Measurements from ENCODE around the gene THSD8.

THSD8 gene

DNA sequence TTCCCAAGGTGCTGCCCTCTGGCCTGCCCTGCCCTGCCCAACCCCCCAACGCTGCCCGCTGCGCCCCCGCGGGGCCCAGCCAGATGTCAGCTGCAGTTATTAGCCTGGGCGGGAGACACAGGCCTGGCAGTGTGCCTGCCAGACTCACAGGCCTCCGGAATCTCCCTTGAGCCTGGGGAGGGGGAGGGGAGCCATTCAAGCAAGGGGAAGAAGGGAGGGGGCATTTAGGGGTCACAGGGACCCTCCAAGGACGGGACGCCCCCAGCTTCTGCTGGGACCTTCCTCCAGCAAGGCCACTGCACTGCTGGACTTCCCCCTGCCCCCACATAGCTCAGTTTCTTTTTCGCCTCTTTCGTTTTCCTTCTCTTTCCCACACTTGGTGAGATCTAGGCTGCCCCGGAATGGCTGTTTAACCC, 13.2 kb upstream of the THSD8 start (continued):
- TF ChIP-seq, protein P1, sequence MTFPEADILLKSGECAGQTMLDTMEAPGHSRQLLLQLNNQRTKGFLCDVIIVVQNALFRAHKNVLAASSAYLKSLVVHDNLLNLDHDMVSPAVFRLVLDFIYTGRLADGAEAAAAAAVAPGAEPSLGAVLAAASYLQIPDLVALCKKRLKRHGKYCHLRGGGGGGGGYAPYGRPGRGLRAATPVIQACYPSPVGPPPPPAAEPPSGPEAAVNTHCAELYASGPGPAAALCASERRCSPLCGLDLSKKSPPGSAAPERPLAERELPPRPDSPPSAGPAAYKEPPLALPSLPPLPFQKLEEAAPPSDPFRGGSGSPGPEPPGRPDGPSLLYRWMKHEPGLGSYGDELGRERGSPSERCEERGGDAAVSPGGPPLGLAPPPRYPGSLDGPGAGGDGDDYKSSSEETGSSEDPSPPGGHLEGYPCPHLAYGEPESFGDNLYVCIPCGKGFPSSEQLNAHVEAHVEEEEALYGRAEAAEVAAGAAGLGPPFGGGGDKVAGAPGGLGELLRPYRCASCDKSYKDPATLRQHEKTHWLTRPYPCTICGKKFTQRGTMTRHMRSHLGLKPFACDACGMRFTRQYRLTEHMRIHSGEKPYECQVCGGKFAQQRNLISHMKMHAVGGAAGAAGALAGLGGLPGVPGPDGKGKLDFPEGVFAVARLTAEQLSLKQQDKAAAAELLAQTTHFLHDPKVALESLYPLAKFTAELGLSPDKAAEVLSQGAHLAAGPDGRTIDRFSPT (tag by site-specific recombination; IDR thresholded peaks at IDR 0.05): peak; percentile 76
- TF ChIP-seq ZNF391 (tag by site-specific recombination; IDR thresholded peaks at IDR 0.05; ENCODE audit: borderline replicate concordance, low read depth): peak; percentile 49; the same call in 1 of the 2 replicates
- no peak for TF ChIP-seq ZNF768 (tag by site-specific recombination; IDR thresholded peaks at IDR 0.05)
- TF ChIP-seq, protein P2, sequence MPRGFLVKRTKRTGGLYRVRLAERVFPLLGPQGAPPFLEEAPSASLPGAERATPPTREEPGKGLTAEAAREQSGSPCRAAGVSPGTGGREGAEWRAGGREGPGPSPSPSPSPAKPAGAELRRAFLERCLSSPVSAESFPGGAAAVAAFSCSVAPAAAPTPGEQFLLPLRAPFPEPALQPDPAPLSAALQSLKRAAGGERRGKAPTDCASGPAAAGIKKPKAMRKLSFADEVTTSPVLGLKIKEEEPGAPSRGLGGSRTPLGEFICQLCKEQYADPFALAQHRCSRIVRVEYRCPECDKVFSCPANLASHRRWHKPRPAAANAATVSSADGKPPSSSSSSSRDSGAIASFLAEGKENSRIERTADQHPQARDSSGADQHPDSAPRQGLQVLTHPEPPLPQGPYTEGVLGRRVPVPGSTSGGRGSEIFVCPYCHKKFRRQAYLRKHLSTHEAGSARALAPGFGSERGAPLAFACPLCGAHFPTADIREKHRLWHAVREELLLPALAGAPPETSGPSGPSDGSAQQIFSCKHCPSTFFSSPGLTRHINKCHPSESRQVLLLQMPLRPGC (tag by site-specific recombination; IDR thresholded peaks at IDR 0.05): 0 out of 2 replicates have a peak, but pooled peaks have one; percentile 23
- no peak for TF ChIP-seq MZF1 (tag by site-specific recombination; IDR thresholded peaks at IDR 0.05; ENCODE audit: borderline replicate concordance)
- peak; percentile 98 for TF ChIP-seq ZBTB48 (tag by site-specific recombination; IDR thresholded peaks at IDR 0.05)
- TF ChIP-seq, protein P3, sequence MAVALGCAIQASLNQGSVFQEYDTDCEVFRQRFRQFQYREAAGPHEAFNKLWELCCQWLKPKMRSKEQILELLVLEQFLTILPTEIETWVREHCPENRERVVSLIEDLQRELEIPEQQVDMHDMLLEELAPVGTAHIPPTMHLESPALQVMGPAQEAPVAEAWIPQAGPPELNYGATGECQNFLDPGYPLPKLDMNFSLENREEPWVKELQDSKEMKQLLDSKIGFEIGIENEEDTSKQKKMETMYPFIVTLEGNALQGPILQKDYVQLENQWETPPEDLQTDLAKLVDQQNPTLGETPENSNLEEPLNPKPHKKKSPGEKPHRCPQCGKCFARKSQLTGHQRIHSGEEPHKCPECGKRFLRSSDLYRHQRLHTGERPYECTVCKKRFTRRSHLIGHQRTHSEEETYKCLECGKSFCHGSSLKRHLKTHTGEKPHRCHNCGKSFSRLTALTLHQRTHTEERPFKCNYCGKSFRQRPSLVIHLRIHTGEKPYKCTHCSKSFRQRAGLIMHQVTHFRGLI (tag by site-specific recombination; IDR thresholded peaks at IDR 0.05): peak; percentile 67; the same call in 1 of the 2 replicates
- TF ChIP-seq ZNF660 (tag by site-specific recombination; IDR thresholded peaks at IDR 0.05): no peak
- TF ChIP-seq ZNF2 (tag by site-specific recombination; IDR thresholded peaks at IDR 0.05): no peak
- no peak for TF ChIP-seq ZNF626 (tag by site-specific recombination; IDR thresholded peaks at IDR 0.05)
- TF ChIP-seq, protein P4, sequence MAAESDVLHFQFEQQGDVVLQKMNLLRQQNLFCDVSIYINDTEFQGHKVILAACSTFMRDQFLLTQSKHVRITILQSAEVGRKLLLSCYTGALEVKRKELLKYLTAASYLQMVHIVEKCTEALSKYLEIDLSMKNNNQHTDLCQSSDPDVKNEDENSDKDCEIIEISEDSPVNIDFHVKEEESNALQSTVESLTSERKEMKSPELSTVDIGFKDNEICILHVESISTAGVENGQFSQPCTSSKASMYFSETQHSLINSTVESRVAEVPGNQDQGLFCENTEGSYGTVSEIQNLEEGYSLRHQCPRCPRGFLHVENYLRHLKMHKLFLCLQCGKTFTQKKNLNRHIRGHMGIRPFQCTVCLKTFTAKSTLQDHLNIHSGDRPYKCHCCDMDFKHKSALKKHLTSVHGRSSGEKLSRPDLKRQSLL (tag by site-specific recombination; IDR thresholded peaks at IDR 0.05): peak; percentile 92
- TF ChIP-seq KLF1 (tag by site-specific recombination; IDR thresholded peaks at IDR 0.05): peak; percentile 67
- 0 out of 2 replicates have a peak, but pooled peaks have one; percentile 9 for TF ChIP-seq SP3 (tag by site-specific recombination; IDR thresholded peaks at IDR 0.05)
- no peak for TF ChIP-seq ZNF837 (tag by site-specific recombination; IDR thresholded peaks at IDR 0.05)

DNA sequence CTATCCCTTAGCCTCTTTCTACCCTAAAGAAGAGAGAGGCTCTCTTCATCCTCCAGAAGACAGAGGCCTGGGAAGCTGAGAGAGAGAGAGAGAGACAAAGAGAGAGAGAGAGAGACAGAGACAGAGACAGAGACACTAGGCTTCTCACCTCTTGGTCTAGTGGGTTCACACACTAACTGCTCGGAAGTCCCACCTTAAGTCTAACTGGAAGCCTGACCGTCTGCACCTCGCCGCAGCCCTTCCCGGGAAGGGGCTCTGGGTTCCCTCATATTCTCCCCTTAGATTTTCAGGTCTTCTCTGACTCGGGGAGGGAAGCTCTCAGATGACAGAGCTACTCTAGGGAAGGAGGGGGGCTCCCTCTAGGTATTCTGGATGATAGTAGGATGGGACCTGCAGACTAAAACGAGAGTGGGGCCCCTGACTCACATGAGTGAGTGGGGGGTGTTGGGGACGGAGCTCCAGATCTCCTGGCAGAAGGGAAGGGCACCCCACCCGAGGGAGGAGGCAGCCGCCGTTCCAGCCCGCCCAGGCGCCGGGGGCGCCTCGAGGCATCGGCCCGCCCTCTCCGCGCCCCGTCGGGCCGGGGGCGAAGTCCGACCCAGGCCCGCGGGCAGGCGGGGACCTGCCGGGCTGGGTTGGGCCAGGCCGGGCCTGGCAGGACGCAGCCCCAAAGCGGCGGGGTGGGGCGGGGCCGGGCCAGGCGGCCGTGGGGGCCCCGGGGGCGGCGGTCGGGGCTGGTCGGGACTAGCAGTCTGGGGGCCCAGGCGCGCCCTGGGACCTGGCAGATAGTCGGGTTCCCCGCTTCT, 12.6 kb upstream of the THSD8 start:
- H3K27ac ChIP-seq (ENCODE audit: extremely low read depth, low read depth, low read length): peak overlapping the region; percentile 20
- H3K36me3 ChIP-seq (ENCODE audit: control insufficient read depth in 2 of 2, insufficient read depth in 1 of 2, low read length in 2 of 2): no peaks in the 10 kb centered on the region; a peak in 1 of 3 replicates
- CTCF ChIA-PET: interaction anchor here (0.7 to 3.4 kb wide), 5 partner anchors 12 to 37 kb away, joined by 4 to 20 read pairs (median 11); no protein-coding TSS in a partner anchor
- peaks cover 21% of the 10 kb centered on the region for H3K4me1 ChIP-seq (ENCODE audit: control insufficient read depth, insufficient read depth, low read length)
- POLR2A ChIA-PET: interaction anchor here (0.7 to 1.2 kb wide), 2 partner anchors 12 to 216 kb away, joined by 3 to 4 read pairs; no protein-coding TSS in a partner anchor
- H3K9me3 ChIP-seq (ENCODE audit: control insufficient read depth, insufficient read depth, low read depth, low read length): no peaks in the 10 kb centered on the region
- H3K4me3 ChIP-seq (ENCODE audit: low read depth, low read length): peak overlapping the region; percentile 30
- TF ChIP-seq ZNF121 (tag by site-specific recombination; IDR thresholded peaks at IDR 0.05) (no peak), ZNF155 (tag by site-specific recombination; IDR thresholded peaks at IDR 0.05) (no peak), ZNF423 (tag by site-specific recombination; IDR thresholded peaks at IDR 0.05) (no peak), ZNF596 (tag by site-specific recombination; IDR thresholded peaks at IDR 0.05) (peak; percentile 56), ZNF707 (tag by site-specific recombination; IDR thresholded peaks at IDR 0.05) (no peak), ZNF629 (tag by site-specific recombination; IDR thresholded peaks at IDR 0.05) (no peak), ZNF544 (tag by site-specific recombination; IDR thresholded peaks at IDR 0.05) (no peak), RBAK (tag by site-specific recombination; IDR thresholded peaks at IDR 0.05) (no peak), SP3 (tag by site-specific recombination; IDR thresholded peaks at IDR 0.05) (no peak), ZNF341 (tag by site-specific recombination; IDR thresholded peaks at IDR 0.05; ENCODE audit: low read depth) (no peak; the same call in none of the 2 replicates), ZNF169 (tag by site-specific recombination; IDR thresholded peaks at IDR 0.05) (no peak), ZNF10 (tag by site-specific recombination; IDR thresholded peaks at IDR 0.05) (no peak)
- TF ChIP-seq, protein P5, sequence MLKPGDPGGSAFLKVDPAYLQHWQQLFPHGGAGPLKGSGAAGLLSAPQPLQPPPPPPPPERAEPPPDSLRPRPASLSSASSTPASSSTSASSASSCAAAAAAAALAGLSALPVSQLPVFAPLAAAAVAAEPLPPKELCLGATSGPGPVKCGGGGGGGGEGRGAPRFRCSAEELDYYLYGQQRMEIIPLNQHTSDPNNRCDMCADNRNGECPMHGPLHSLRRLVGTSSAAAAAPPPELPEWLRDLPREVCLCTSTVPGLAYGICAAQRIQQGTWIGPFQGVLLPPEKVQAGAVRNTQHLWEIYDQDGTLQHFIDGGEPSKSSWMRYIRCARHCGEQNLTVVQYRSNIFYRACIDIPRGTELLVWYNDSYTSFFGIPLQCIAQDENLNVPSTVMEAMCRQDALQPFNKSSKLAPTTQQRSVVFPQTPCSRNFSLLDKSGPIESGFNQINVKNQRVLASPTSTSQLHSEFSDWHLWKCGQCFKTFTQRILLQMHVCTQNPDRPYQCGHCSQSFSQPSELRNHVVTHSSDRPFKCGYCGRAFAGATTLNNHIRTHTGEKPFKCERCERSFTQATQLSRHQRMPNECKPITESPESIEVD (tag by site-specific recombination; IDR thresholded peaks at IDR 0.05): no peak
